Endothelial cell of umbilical vein (primary cell): Measurements from ENCODE around the gene ORC2. TPM values are rescaled to one million over a fixed set of nuclear protein-coding genes. Genes with fewer than 3 reads are reported as not detected.
A peak's percentile ranks its signal among the peaks of the same experiment; 100 is the strongest.

Source experiments
- BruUV-seq: library from RNA; stranded (reverse); fragments of 400-500 nt; replicated peaks from 2 replicates; lab custom pipeline; 2021; lab: Mats Ljungman, UMichigan
- CTCF ChIA-PET: fragments of 300-600, 350-600 bp; sonication (Branson Sonifier 250); formaldehyde crosslinking; loops from one replicate; lab custom pipeline; 2021; ENCODE audit warnings: antibody characterized with exemption, inconsistent platforms; lab: Charles Lee
- POLR2A ChIA-PET: fragments of 300-600, 350-600 bp; sonication (Branson Sonifier 250); formaldehyde crosslinking; loops from one replicate; lab custom pipeline; 2021; ENCODE audit warnings: antibody characterized with exemption, inconsistent platforms; lab: Charles Lee
- DNase-seq: peaks from one replicate; pipeline ENCODE4 v3.0.0-alpha.2; 2011; ENCODE audit warnings: low read depth, low spot score
- FAIRE-seq: peaks from 2 replicates; lab custom pipeline; 2011; peaks lifted over from hg19 to GRCh38; lab: Jason Lieb, UNC
- H2AFZ ChIP-seq: 2 replicates; pipeline ENCODE4 v1.6.0; 2012; ENCODE audit warnings: low read depth, low read length, control low read depth, inconsistent platforms
- H3K27ac ChIP-seq: 2 replicates; pipeline ENCODE4 v1.5.1; 2011; ENCODE audit warnings: low read depth, mild to moderate bottlenecking, control low read depth, low read length, moderate library complexity; ENCODE audit not compliant: insufficient read depth
- H3K27me3 ChIP-seq, 2 experiments: 2 replicates each; pipeline versions ENCODE4 v1.6.0 to v1.6.1; 2011; ENCODE audit warnings: low read length in 2 of 2, mixed read lengths in 1 of 2; ENCODE audit not compliant: control insufficient read depth in 2 of 2, insufficient read depth in 2 of 2
- H3K36me3 ChIP-seq, 2 experiments: 2 replicates in 1 of 2; 3 replicates in 1 of 2; pipeline ENCODE4 v1.5.1; 2011; ENCODE audit warnings: low read length in 2 of 2, mild to moderate bottlenecking in 1 of 2, moderate library complexity in 1 of 2; ENCODE audit not compliant: control insufficient read depth in 2 of 2, insufficient read depth in 2 of 2; ENCODE audit errors: extremely low read depth in 1 of 2
- H3K4me1 ChIP-seq: 3 replicates; pipeline ENCODE4 v1.5.1; 2011; ENCODE audit warnings: mild to moderate bottlenecking, low read length; ENCODE audit not compliant: control insufficient read depth, insufficient read depth; ENCODE audit errors: extremely low read depth
- H3K4me2 ChIP-seq: 2 replicates; pipeline ENCODE4 v1.6.1; 2011; ENCODE audit warnings: low read length, control low read depth, mixed read lengths; ENCODE audit not compliant: insufficient read depth
- H3K4me3 ChIP-seq, 3 experiments: fragments of 200-600 bp in 1 of 3; sonication (generic), shearing (Covaris generic) in 1 of 3; replicated peaks in 1 of 3; 2 replicates each; pipeline ENCODE4 v1.5.1; 2011 to 2016; ENCODE audit warnings: control low read depth in 3 of 3, low read length in 3 of 3, mild to moderate bottlenecking in 2 of 3, inconsistent platforms in 1 of 3, low read depth in 1 of 3, moderate library complexity in 1 of 3; ENCODE audit not compliant: insufficient read depth in 1 of 3
- H3K79me2 ChIP-seq: 2 replicates; pipeline ENCODE4 v1.6.0; 2012; ENCODE audit warnings: low read length, inconsistent platforms; ENCODE audit not compliant: control insufficient read depth, insufficient read depth
- H3K9ac ChIP-seq: replicated peaks from 2 replicates; pipeline ENCODE3; 2011; ENCODE audit warnings: low read length, control low read depth; ENCODE audit not compliant: insufficient read depth; ENCODE audit errors: extremely low read depth
- H3K9me1 ChIP-seq: replicated peaks from 3 replicates; pipeline ENCODE4 v1.6.0; 2011; ENCODE audit warnings: mild to moderate bottlenecking, low read length; ENCODE audit not compliant: control insufficient read depth, insufficient read depth; ENCODE audit errors: extremely low read depth
- H3K9me3 ChIP-seq: replicated peaks from 2 replicates; pipeline ENCODE4 v1.5.1; 2012; ENCODE audit warnings: low read length, inconsistent platforms; ENCODE audit not compliant: control insufficient read depth, insufficient read depth
- H4K20me1 ChIP-seq: replicated peaks from 2 replicates; pipeline ENCODE3; 2011; ENCODE audit warnings: mild to moderate bottlenecking, low read length; ENCODE audit not compliant: control insufficient read depth, insufficient read depth; ENCODE audit errors: extremely low read depth
- EZH2 ChIP-seq: IDR thresholded peaks from 2 replicates; pipeline ENCODE4 v1.6.1; 2012; ENCODE audit warnings: borderline replicate concordance, low read depth, mild to moderate bottlenecking, moderate library complexity, low read length, inconsistent platforms; ENCODE audit not compliant: severe bottlenecking
- FOS ChIP-seq: IDR thresholded peaks from 2 replicates; pipeline ENCODE4 v1.6.1; 2011; ENCODE audit warnings: mild to moderate bottlenecking, low read length, moderate library complexity, borderline replicate concordance; ENCODE audit not compliant: insufficient read depth
- GATA2 ChIP-seq: IDR thresholded peaks from 2 replicates; pipeline ENCODE4 v1.7.0; 2011; ENCODE audit warnings: low read depth, mild to moderate bottlenecking, moderate library complexity, mixed read lengths, low read length; ENCODE audit not compliant: insufficient read length, insufficient read depth
- JUN ChIP-seq: IDR thresholded peaks from 2 replicates; pipeline ENCODE4 v1.6.1; 2011; ENCODE audit warnings: borderline replicate concordance, low read depth; ENCODE audit not compliant: insufficient read length, insufficient read depth
- MYC ChIP-seq: IDR thresholded peaks from one replicate; pipeline ENCODE4 v1.6.1; 2011; ENCODE audit warnings: mild to moderate bottlenecking, low read depth, low read length
- POLR2A ChIP-seq: IDR thresholded peaks from 2 replicates; pipeline ENCODE4 v1.6.1; 2012; ENCODE audit warnings: low read depth, mild to moderate bottlenecking, control low read depth, low read length
- POLR2AphosphoS5 ChIP-seq: IDR thresholded peaks from 2 replicates; pipeline ENCODE4 v1.6.1; 2012; ENCODE audit warnings: low read depth, mild to moderate bottlenecking, control low read depth, low read length, moderate library complexity; ENCODE audit not compliant: insufficient read depth
- dilution Hi-C: fragments of 300-500 bp; cut with MboI; formaldehyde crosslinking; loops from one replicate; pipeline ENCODE4 v1.15.0; 2019; ENCODE audit warnings: low sequenced_read_pairs; ENCODE audit not compliant: extremely low pct_ligation_motif_present
- intact Hi-C: fragments of 100-400 bp; cut with micrococcal nuclease; formaldehyde crosslinking; loops from one replicate; pipeline ENCODE4 v1.10.0; 2022
- polyA plus RNA-seq, 4 experiments: library from polyadenylated mRNA; depleted of rRNA in 3 of 4; stranded (reverse) in 3 of 4; unstranded in 1 of 4; fragments of >200 nt; gene quantifications; 2 replicates each; pipeline versions ENCODE4 v1.2.1 to v1.2.3, GENCODE V29; 2011 to 2012; ENCODE audit warnings: missing spikeins in 1 of 4
- total RNA-seq: library from RNA; stranded (reverse); gene quantifications from 2 replicates; pipeline ENCODE4 v1.2.3, GENCODE V29; 2021
- TF ChIP-seq, protein P1 (sequence below): IDR thresholded peaks from 2 replicates; pipeline ENCODE4 v1.6.1; 2011; ENCODE audit not compliant: insufficient read depth, insufficient read length
- TF ChIP-seq, protein P2 (sequence below), 2 donors: IDR thresholded peaks; 1 replicate in 1 of 2; 2 replicates in 1 of 2; pipeline ENCODE4 v1.5.1; 2011; ENCODE audit warnings: low read length in 2 of 2, mild to moderate bottlenecking in 2 of 2, moderate library complexity in 2 of 2, control low read depth in 1 of 2, inconsistent platforms in 1 of 2, low read depth in 1 of 2; ENCODE audit not compliant: insufficient read depth in 1 of 2; ENCODE audit errors: extremely low read depth in 1 of 2

The ORC2 gene
- total and polyA plus RNA-seq, 2 donors (not counting 3 experiments of a cell fraction or from before 2014, with no cell fraction given) = 4.2 to 45.4 TPM

GRCh38 chr2:200944467-200945394 lies 18.7 kb downstream of the ORC2 start:
- H3K27me3 ChIP-seq = no peaks in the 10 kb centered on the region
- DNase-seq (peak; percentile 91), FAIRE-seq (peak; percentile 83)
- H3K4me2 ChIP-seq = peak overlapping the region; percentile 28
- ChIA-PET CTCF (interaction anchor here (0.9 to 5.7 kb wide), 6 partner anchors 15 to 233 kb away, joined by 3 to 16 read pairs (median 6); partner anchors contain the start of genes NIF3L1, ORC2 and PPIL3), POLR2A (interaction anchor here (0.8 kb wide), 1 partner anchor 11 kb away, joined by 3 read pairs; no protein-coding TSS in a partner anchor)
- H3K27ac ChIP-seq = peak overlapping the region; percentile 85
- H3K9me1 ChIP-seq = no peaks in the 10 kb centered on the region
- intact Hi-C loops = no loop called here
- H4K20me1 ChIP-seq = no peaks in the 10 kb centered on the region
- peak overlapping the region; percentile 67 for H2AFZ ChIP-seq
- peaks cover 8 to 14% of the 10 kb centered on the region in 2 experiments for H3K36me3 ChIP-seq
- no peaks in the 10 kb centered on the region for H3K79me2 ChIP-seq
- dilution Hi-C loops = no loop called here
- H3K4me1 ChIP-seq = peaks cover 14% of the 10 kb centered on the region
- TF ChIP-seq POLR2AphosphoS5 (peak; percentile 55), POLR2A (no peak), MYC (no peak), EZH2 (no peak), JUN (peak; percentile 90), GATA2 (no peak), FOS (peak; percentile 95)
- TF ChIP-seq, protein P1, sequence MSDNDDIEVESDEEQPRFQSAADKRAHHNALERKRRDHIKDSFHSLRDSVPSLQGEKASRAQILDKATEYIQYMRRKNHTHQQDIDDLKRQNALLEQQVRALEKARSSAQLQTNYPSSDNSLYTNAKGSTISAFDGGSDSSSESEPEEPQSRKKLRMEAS = no peak
- TF ChIP-seq, protein P2, sequence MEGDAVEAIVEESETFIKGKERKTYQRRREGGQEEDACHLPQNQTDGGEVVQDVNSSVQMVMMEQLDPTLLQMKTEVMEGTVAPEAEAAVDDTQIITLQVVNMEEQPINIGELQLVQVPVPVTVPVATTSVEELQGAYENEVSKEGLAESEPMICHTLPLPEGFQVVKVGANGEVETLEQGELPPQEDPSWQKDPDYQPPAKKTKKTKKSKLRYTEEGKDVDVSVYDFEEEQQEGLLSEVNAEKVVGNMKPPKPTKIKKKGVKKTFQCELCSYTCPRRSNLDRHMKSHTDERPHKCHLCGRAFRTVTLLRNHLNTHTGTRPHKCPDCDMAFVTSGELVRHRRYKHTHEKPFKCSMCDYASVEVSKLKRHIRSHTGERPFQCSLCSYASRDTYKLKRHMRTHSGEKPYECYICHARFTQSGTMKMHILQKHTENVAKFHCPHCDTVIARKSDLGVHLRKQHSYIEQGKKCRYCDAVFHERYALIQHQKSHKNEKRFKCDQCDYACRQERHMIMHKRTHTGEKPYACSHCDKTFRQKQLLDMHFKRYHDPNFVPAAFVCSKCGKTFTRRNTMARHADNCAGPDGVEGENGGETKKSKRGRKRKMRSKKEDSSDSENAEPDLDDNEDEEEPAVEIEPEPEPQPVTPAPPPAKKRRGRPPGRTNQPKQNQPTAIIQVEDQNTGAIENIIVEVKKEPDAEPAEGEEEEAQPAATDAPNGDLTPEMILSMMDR (IDR thresholded peaks at IDR 0.05; ENCODE audit: extremely low read depth in 1 of 2, insufficient read depth in 1 of 2, low read depth in 1 of 2, low read length in 2 of 2) = no peak
- H3K9ac ChIP-seq = peak overlapping the region; percentile 44
- no peak overlapping the region for H3K4me3 ChIP-seq
- TSS peak; percentile 6 for BruUV-seq
- H3K9me3 ChIP-seq = no peaks in the 10 kb centered on the region
